Measurements from ENCODE around the gene CHD2.

DNA sequence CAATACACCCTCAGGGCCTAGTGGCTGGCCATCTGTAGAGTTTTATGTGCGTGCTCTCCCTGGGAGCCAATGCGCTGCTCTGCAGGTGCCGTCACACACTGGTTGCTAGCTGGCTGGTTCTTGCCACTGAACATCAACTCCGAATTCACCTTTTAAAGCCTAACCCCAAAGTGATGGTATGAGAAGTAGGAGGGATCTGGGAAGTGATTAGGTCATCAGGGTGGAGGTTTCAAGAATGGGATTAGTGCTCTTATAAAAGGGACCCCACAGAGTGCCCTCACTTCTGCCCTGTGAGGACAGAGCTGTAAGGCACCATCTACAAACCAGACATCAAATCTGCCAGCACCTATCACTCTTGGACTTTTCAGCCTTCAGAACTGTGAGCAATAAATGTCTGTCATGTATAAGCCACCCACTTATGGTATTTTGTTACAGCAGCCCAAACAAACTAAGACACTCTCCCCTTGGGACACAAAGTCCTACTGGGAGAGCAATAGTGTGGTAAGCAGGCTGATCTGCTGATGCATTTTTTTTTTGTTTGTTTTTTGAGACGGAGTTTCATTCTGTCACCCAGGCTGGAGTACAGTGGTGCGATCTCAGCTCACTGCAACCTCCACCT, 168.6 kb downstream of the CHD2 start:
- no peak for TF ChIP-seq EZH2 (IDR thresholded peaks at IDR 0.05; ENCODE audit: insufficient read depth, low read length)
- TF ChIP-seq, protein P1, sequence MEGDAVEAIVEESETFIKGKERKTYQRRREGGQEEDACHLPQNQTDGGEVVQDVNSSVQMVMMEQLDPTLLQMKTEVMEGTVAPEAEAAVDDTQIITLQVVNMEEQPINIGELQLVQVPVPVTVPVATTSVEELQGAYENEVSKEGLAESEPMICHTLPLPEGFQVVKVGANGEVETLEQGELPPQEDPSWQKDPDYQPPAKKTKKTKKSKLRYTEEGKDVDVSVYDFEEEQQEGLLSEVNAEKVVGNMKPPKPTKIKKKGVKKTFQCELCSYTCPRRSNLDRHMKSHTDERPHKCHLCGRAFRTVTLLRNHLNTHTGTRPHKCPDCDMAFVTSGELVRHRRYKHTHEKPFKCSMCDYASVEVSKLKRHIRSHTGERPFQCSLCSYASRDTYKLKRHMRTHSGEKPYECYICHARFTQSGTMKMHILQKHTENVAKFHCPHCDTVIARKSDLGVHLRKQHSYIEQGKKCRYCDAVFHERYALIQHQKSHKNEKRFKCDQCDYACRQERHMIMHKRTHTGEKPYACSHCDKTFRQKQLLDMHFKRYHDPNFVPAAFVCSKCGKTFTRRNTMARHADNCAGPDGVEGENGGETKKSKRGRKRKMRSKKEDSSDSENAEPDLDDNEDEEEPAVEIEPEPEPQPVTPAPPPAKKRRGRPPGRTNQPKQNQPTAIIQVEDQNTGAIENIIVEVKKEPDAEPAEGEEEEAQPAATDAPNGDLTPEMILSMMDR (IDR thresholded peaks at IDR 0.05; ENCODE audit: insufficient read depth, low read depth, low read length): no peak

Measured in astrocyte (in vitro differentiated cells and primary cell).